Measurements from ENCODE around the gene LY6G5B.

The LY6G5B gene

GRCh38 chr6:31642798-31643570, 26.8 kb upstream of the LY6G5B start:
- DNase-seq: no peak

GRCh38 chr6:31643818-31644454, 25.8 kb upstream of the LY6G5B start:
- DNase-seq: no peak

- no peak for DNase-seq
Measured at GRCh38 chr6:31645325-31645724, 24.5 kb upstream of the LY6G5B start.

- DNase-seq: peak; percentile 73
Measured at GRCh38 chr6:31651602-31652191, 18.1 kb upstream of the LY6G5B start.

- peak; percentile 94 for DNase-seq
Measured at GRCh38 chr6:31652925-31653724, 16.7 kb upstream of the LY6G5B start.

- DNase-seq: no peak
Measured at GRCh38 chr6:31654574-31655348, 15.0 kb upstream of the LY6G5B start.

GRCh38 chr6:31655349-31656237, 14.2 kb upstream of the LY6G5B start, which contains the start of gene APOM:
TSS of gene APOM (plus strand) at chr6:31655894. CDS start at chr6:31655967, 73 bp downstream.
- no peak for DNase-seq

- DNase-seq: no peak
Measured at GRCh38 chr6:31657406-31658157, 12.2 kb upstream of the LY6G5B start.

GRCh38 chr6:31658158-31658688, 11.6 kb upstream of the LY6G5B start:
- DNase-seq: no peak

- DNase-seq: no peak
Measured at GRCh38 chr6:31658983-31659648, 10.7 kb upstream of the LY6G5B start.

- DNase-seq: no peak
Measured at GRCh38 chr6:31659649-31660380, 10.0 kb upstream of the LY6G5B start.

- peak; percentile 82 for DNase-seq
Measured at GRCh38 chr6:31660381-31661261, 9.2 kb upstream of the LY6G5B start, which contains the start of gene C6orf47. TSS of gene C6orf47 (minus strand) at chr6:31660778. CDS start at chr6:31659947, 831 bp downstream.

GRCh38 chr6:31661262-31662123, 8.3 kb upstream of the LY6G5B start:
- DNase-seq: no peak

GRCh38 chr6:31662124-31662723, 7.6 kb upstream of the LY6G5B start:
- DNase-seq: no peak

GRCh38 chr6:31663126-31663960, 6.4 kb upstream of the LY6G5B start:
- DNase-seq: peak; percentile 59
